Stomach (tissue), 9 donors: ENCODE results near the gene RAB21. TPM values are rescaled to one million over a fixed set of nuclear protein-coding genes. Genes with fewer than 3 reads are reported as not detected.
A peak's percentile ranks its signal among the peaks of the same experiment; 100 is the strongest.

ENCODE experiments used
- DNase-seq, 2 donors: peaks; one replicate each; pipeline versions ENCODE4 v3.0.0 to v3.0.0-alpha.2; 2013 to 2019
- H3K27ac ChIP-seq, 5 donors: fragments of 200-600 bp in 4 of 5; sonication (generic) in 4 of 5; one replicate each; pipeline ENCODE4 v1.5.1; 2013 to 2019; ENCODE audit warnings: mild to moderate bottlenecking in 1 of 5, moderate library complexity in 1 of 5
- H3K27me3 ChIP-seq, 3 donors: fragments of 200-600 bp; sonication (generic); one replicate each; pipeline ENCODE4 v1.5.1; 2017 to 2019; ENCODE audit warnings: mixed run types in 1 of 3
- H3K36me3 ChIP-seq, 4 donors: fragments of 200-600 bp; sonication (generic); 1 replicate in 3 of 4; 2 replicates in 1 of 4; pipeline ENCODE4 v1.5.1; 2016 to 2019
- H3K4me1 ChIP-seq, 4 donors: fragments of 200-600 bp; sonication (generic); one replicate each; pipeline ENCODE4 v1.5.1; 2016 to 2019
- H3K4me3 ChIP-seq, 4 donors: fragments of 200-600 bp; sonication (generic) in 3 of 4; one replicate each; pipeline ENCODE4 v1.5.1; 2016 to 2019; ENCODE audit warnings: mild to moderate bottlenecking in 1 of 4
- H3K9me3 ChIP-seq, 4 donors: fragments of 200-600 bp; sonication (generic); one replicate each; pipeline ENCODE4 v1.5.1; 2016 to 2019
- CTCF ChIP-seq, 7 experiments: fragments of 450-650 bp in 4 of 7; fragments of 200-600 bp in 3 of 7; sonication (generic) in 3 of 7; IDR thresholded peaks; one replicate each; pipeline ENCODE4 v1.5.1; 2016 to 2019; ENCODE audit warnings: antibody characterized with exemption in 7 of 7, control low read depth in 2 of 7, mild to moderate bottlenecking in 1 of 7
- EP300 ChIP-seq: sonication (generic); formaldehyde crosslinking; IDR thresholded peaks from one replicate; pipeline ENCODE4 v1.6.1; 2017; ENCODE audit warnings: antibody characterized with exemption
- POLR2A ChIP-seq, 4 donors: fragments of 450-650 bp; IDR thresholded peaks; one replicate each; pipeline ENCODE4 v1.6.1; 2016; ENCODE audit warnings: antibody characterized with exemption in 4 of 4, control low read depth in 2 of 4, mild to moderate bottlenecking in 1 of 4, moderate library complexity in 1 of 4
- POLR2AphosphoS5 ChIP-seq, 3 donors: sonication (generic); formaldehyde crosslinking; IDR thresholded peaks; one replicate each; pipeline ENCODE4 v1.6.1; 2016; ENCODE audit warnings: antibody characterized with exemption in 3 of 3
- WGBS, 5 donors: extraction: QIAGEN DNeasy Blood & Tissue Kit in 3 of 5; methylation state at CpG; one replicate each; pipeline versions ENCODE4 v1.1.5 to v1.1.7; 2013 to 2018; 5-methylcytosine and 5-hydroxymethylcytosine counted together
- intact Hi-C: fragments of 100-400 bp; cut with DNase I; formaldehyde crosslinking; loops from one replicate; pipeline ENCODE4 v1.15.1; 2023; ENCODE audit warnings: low total_unique reads
- polyA plus RNA-seq, 3 donors: library from polyadenylated mRNA; stranded (reverse); fragments of 200-250 nt; gene quantifications; one replicate each; pipeline ENCODE4 v1.2.3, GENCODE V29; 2013
- total RNA-seq, 5 donors: library from RNA; depleted of rRNA; stranded (reverse); fragments of >200 nt; gene quantifications; one replicate each; pipeline versions ENCODE4 v1.1.0 to v1.2.3, GENCODE V29; 2014 to 2016
- donor health status: healthy with polysubstance abuse.
- donor health status: Bipolar disorder and iron deficiency.
- donor health status: healthy.

RAB21 gene
- total and polyA plus RNA-seq, 8 donors, result 3.2 to 35.1 (median 7.7) TPM

- no peaks in the 10 kb centered on the region for H3K9me3 ChIP-seq
- TF ChIP-seq CTCF (IDR thresholded peaks at IDR 0.05) (no peak), POLR2AphosphoS5 (IDR thresholded peaks at IDR 0.05) (no peak), POLR2A (IDR thresholded peaks at IDR 0.05) (no peak), EP300 (no peak)
- DNase-seq, result no peak
- no peaks in the 10 kb centered on the region for H3K27me3 ChIP-seq
- 85 to 92% (median 92%) methylated on average over 2 of the region's 2 CpGs for WGBS, 5 donors
- peaks cover 0 to 37% (median 27%) of the 10 kb centered on the region in 4 donors for H3K36me3 ChIP-seq
- H3K4me1 ChIP-seq, result peaks cover 0 to 80% (median 30%) of the 10 kb centered on the region in 4 donors
- intact Hi-C loops, result no loop called here
- H3K27ac ChIP-seq, result no peak overlapping the region
- H3K4me3 ChIP-seq, result no peak overlapping the region
Measured at GRCh38 chr12:71768900-71769299, 14.2 kb downstream of the RAB21 start.

GRCh38 chr12:71771069-71771468 lies 16.4 kb downstream of the RAB21 start:
- H3K4me1 ChIP-seq, result peaks cover 3 to 69% (median 20%) of the 10 kb centered on the region in 4 donors
- H3K36me3 ChIP-seq, result peaks cover 4 to 58% (median 43%) of the 10 kb centered on the region in 4 donors
- H3K27me3 ChIP-seq, result no peaks in the 10 kb centered on the region
- TF ChIP-seq EP300 (no peak), POLR2AphosphoS5 (IDR thresholded peaks at IDR 0.05) (no peak), POLR2A (IDR thresholded peaks at IDR 0.05) (no peak), CTCF (IDR thresholded peaks at IDR 0.05) (no peak)
- intact Hi-C loops, result no loop called here
- DNase-seq, result no peak
- H3K27ac ChIP-seq, result no peak overlapping the region
- no peaks in the 10 kb centered on the region for H3K9me3 ChIP-seq
- no peak overlapping the region for H3K4me3 ChIP-seq
- 59 to 65% (median 64%) methylated on average over 2 of the region's 2 CpGs for WGBS, 5 donors

GRCh38 chr12:71772735-71773134 lies 18.1 kb downstream of the RAB21 start:
- peaks cover 4 to 66% (median 51%) of the 10 kb centered on the region in 4 donors for H3K36me3 ChIP-seq
- intact Hi-C loops, result no loop called here

GRCh38 chr12:71780237-71780822 lies 25.7 kb downstream of the RAB21 start:
- intact Hi-C loops, result no loop called here
- 4 to 12% (median 7%) methylated on average over 3 of the region's 3 CpGs for WGBS, 5 donors

More at GRCh38 chr12:71772735-71773134, 18.1 kb downstream of the RAB21 start:
- Histone ChIP-seq H3K27me3 (no peaks in the 10 kb centered on the region), H3K4me1 (peaks cover 3 to 56% (median 17%) of the 10 kb centered on the region in 4 donors), H3K9me3 (no peaks in the 10 kb centered on the region), H3K27ac (no peak overlapping the region), H3K4me3 (no peak overlapping the region)
- TF ChIP-seq POLR2AphosphoS5 (IDR thresholded peaks at IDR 0.05) (no peak), CTCF (IDR thresholded peaks at IDR 0.05) (no peak), POLR2A (IDR thresholded peaks at IDR 0.05) (no peak), EP300 (no peak)
- no peak for DNase-seq

More at GRCh38 chr12:71780237-71780822, 25.7 kb downstream of the RAB21 start:
- peak; percentile 29 to 72 for DNase-seq
- no peak overlapping the region for H3K27ac ChIP-seq
- H3K36me3 ChIP-seq, result peaks cover 12 to 67% (median 55%) of the 10 kb centered on the region in 4 donors
- no peaks in the 10 kb centered on the region for H3K9me3 ChIP-seq
- H3K4me1 ChIP-seq, result peaks cover 3 to 33% (median 16%) of the 10 kb centered on the region in 4 donors
- H3K4me3 ChIP-seq, result no peak overlapping the region
- TF ChIP-seq POLR2AphosphoS5 (IDR thresholded peaks at IDR 0.05) (peak in 1 of 3 donors; percentile 7), CTCF (IDR thresholded peaks at IDR 0.05) (peak in 5 of 7 experiments; percentile 12 to 68 (median 48)), POLR2A (IDR thresholded peaks at IDR 0.05) (no peak)
- H3K27me3 ChIP-seq, result no peaks in the 10 kb centered on the region
